ENCODE results near the gene MCRS1.

MCRS1 gene

GRCh38 chr12:49556391-49557186 is 11.4 kb downstream of the MCRS1 start:
- TF ChIP-seq, protein P1, sequence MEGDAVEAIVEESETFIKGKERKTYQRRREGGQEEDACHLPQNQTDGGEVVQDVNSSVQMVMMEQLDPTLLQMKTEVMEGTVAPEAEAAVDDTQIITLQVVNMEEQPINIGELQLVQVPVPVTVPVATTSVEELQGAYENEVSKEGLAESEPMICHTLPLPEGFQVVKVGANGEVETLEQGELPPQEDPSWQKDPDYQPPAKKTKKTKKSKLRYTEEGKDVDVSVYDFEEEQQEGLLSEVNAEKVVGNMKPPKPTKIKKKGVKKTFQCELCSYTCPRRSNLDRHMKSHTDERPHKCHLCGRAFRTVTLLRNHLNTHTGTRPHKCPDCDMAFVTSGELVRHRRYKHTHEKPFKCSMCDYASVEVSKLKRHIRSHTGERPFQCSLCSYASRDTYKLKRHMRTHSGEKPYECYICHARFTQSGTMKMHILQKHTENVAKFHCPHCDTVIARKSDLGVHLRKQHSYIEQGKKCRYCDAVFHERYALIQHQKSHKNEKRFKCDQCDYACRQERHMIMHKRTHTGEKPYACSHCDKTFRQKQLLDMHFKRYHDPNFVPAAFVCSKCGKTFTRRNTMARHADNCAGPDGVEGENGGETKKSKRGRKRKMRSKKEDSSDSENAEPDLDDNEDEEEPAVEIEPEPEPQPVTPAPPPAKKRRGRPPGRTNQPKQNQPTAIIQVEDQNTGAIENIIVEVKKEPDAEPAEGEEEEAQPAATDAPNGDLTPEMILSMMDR (IDR thresholded peaks at IDR 0.05) = no peak
- no peaks in the 10 kb centered on the region for H3K27me3 ChIP-seq
- peaks cover 34 to 61% (median 51%) of the 10 kb centered on the region in 3 donors for H3K36me3 ChIP-seq
- intact Hi-C loops (cut with DNase I; ENCODE audit: low total_unique reads) = no loop called here
- no peaks in the 10 kb centered on the region for H3K9me3 ChIP-seq
- no peak for DNase-seq
- no peak overlapping the region for H3K4me3 ChIP-seq
- peaks cover 0 to 8% (median 4%) of the 10 kb centered on the region in 4 donors for H3K4me1 ChIP-seq
- no peak overlapping the region for H3K27ac ChIP-seq

DNA sequence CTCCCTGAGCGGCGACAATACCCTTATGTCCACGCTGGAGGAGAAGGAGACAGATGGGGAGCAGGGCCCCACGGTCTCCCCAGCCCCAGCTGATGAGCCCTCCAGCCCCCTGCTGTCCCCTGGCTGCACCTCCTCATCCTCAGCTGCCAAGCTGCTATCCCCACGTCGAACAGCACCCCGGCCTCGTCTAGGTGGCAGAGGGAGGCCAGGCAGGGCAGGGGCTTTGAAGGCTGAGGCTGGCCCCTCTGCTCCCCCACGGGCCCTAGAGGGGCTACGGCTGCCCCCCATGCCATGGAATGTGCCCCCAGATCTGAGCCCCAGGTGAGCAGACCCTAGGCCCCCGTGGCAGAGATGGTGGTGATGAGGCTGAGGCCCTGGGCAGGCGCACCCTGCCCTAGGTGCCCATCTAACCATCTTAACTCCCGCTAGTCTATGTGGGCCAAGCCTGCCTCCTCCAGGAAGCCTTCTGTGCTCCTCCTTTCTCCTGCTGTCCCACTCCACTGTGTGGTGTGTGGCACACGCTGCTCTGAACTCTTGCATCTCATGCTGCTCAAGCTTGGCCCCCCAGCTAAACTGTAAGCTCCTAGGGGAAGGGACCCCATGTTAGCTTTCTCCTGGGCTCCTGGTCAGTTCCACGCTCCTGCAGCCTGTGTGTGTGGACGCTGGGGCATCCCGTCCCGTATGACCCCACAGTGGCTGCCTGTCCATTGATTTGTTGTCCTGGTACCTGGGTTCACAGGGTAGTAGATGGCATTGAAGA is 12.1 kb downstream of the MCRS1 start:
- Histone ChIP-seq H3K4me3 (no peak overlapping the region), H3K36me3 (peaks cover 33 to 54% (median 44%) of the 10 kb centered on the region in 3 donors), H3K4me1 (peaks cover 0 to 10% (median 4%) of the 10 kb centered on the region in 4 donors), H3K27me3 (no peaks in the 10 kb centered on the region), H3K9me3 (no peaks in the 10 kb centered on the region), H3K27ac (no peak overlapping the region)
- TF ChIP-seq, protein P1 (IDR thresholded peaks at IDR 0.05) = no peak
- DNase-seq = no peak
- intact Hi-C loops (cut with DNase I; ENCODE audit: low total_unique reads) = no loop called here

DNA sequence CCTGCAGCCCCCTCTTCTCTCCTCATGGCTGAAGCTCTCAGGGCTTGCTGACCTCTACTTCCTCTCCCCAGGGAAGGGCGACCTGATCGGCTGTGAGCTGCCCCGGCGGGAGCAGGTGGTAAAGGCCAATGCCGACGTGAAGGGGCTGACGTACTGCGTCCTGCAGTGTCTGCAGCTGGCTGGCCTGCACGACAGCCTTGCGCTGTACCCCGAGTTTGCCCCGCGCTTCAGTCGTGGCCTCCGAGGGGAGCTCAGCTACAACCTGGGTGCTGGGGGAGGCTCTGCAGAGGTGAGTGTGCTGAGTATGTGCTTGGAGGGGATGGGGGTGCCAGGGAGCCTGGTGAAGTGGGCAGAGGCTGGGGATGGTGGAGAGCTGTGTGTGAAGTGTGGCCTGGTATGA is 13.7 kb downstream of the MCRS1 start:
- DNase-seq = no peak
- intact Hi-C loops (cut with DNase I; ENCODE audit: low total_unique reads) = no loop called here

GRCh38 chr12:49553512-49554088 is 14.3 kb downstream of the MCRS1 start:
- TF ChIP-seq, protein P1 (IDR thresholded peaks at IDR 0.05) = no peak
- Histone ChIP-seq H3K4me3 (no peak overlapping the region), H3K27ac (no peak overlapping the region), H3K27me3 (peaks cover 0 to 14% of the 10 kb centered on the region in 2 donors), H3K9me3 (no peaks in the 10 kb centered on the region), H3K36me3 (peaks cover 11 to 31% (median 22%) of the 10 kb centered on the region in 3 donors), H3K4me1 (peaks cover 0 to 19% (median 13%) of the 10 kb centered on the region in 4 donors)
- intact Hi-C loops (cut with DNase I; ENCODE audit: low total_unique reads) = no loop called here
- DNase-seq = no peak

More for the DNA sequence above, 13.7 kb downstream of the MCRS1 start:
- peaks cover 0 to 12% (median 6%) of the 10 kb centered on the region in 4 donors for H3K4me1 ChIP-seq
- H3K4me3 ChIP-seq = no peak overlapping the region
- no peaks in the 10 kb centered on the region for H3K9me3 ChIP-seq
- peaks cover 0 to 7% of the 10 kb centered on the region in 2 donors for H3K27me3 ChIP-seq
- no peak overlapping the region for H3K27ac ChIP-seq
- peaks cover 18 to 38% (median 29%) of the 10 kb centered on the region in 3 donors for H3K36me3 ChIP-seq
- TF ChIP-seq, protein P1 (IDR thresholded peaks at IDR 0.05) = no peak

DNA sequence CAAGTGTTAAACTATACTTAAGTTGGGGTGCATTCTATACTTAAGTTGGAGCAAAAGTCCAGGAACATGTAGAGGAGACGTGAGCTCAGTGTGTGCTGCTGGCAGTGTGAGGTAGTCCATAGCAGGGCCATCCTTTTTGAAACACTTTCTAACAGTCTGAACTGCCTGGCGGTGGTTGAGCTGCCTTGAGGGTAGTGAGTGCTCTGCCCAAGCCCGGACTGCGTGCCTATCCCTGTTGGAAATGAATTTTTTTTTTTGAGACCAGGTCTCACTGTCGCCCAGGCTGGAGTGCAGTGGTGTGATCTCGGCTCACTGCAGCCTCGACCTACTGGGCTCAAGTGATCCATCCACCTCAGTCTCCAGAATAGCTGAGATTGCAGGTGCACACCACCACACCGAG is 15.0 kb downstream of the MCRS1 start:
- Histone ChIP-seq H3K36me3 (peaks cover 4 to 24% (median 18%) of the 10 kb centered on the region in 3 donors), H3K9me3 (no peaks in the 10 kb centered on the region), H3K27me3 (peaks cover 0 to 21% of the 10 kb centered on the region in 2 donors), H3K4me1 (peaks cover 0 to 25% (median 16%) of the 10 kb centered on the region in 4 donors), H3K4me3 (no peak overlapping the region), H3K27ac (no peak overlapping the region)
- TF ChIP-seq, protein P1 (IDR thresholded peaks at IDR 0.05) = no peak
- intact Hi-C loops (cut with DNase I; ENCODE audit: low total_unique reads) = no loop called here
- no peak for DNase-seq

All from tibial artery (tissue), 4 donors.